Lung (tissue), 12 donors: Measurements from ENCODE around the gene TSPAN7. TPM values are rescaled to one million over a fixed set of nuclear protein-coding genes. Genes with fewer than 3 reads are reported as not detected.
A peak's percentile ranks its signal among the peaks of the same experiment; 100 is the strongest.

Source experiments
- ATAC-seq: fragments of 200-7000 bp; cut with Tn5 transposase; one replicate; pipeline ENCODE4 v1.9.1; 2020; ENCODE audit warnings: moderate number of reproducible peaks; ENCODE audit not compliant: insufficient read depth, low FRiP score
- DNase-seq, 3 donors: peaks; one replicate each; pipeline ENCODE4 v3.0.0-alpha.2; 2013 to 2017
- H3K27ac ChIP-seq, 2 donors: one replicate each; pipeline ENCODE4 v1.5.1; 2013; ENCODE audit warnings: mild to moderate bottlenecking in 2 of 2, moderate library complexity in 2 of 2, control low read depth in 1 of 2, inconsistent platforms in 1 of 2, low read depth in 1 of 2, low read length in 1 of 2
- H3K27me3 ChIP-seq, 3 donors: one replicate each; pipeline ENCODE4 v1.5.1; 2013; ENCODE audit warnings: low read length in 2 of 3; ENCODE audit not compliant: control insufficient read depth in 3 of 3, insufficient read depth in 3 of 3
- H3K36me3 ChIP-seq, 4 donors: one replicate each; pipeline ENCODE4 v1.5.1; 2013; ENCODE audit warnings: low read length in 4 of 4, mild to moderate bottlenecking in 1 of 4, moderate library complexity in 1 of 4; ENCODE audit not compliant: control insufficient read depth in 4 of 4, insufficient read depth in 4 of 4
- H3K4me1 ChIP-seq, 5 donors: one replicate each; pipeline ENCODE4 v1.5.1; 2013; ENCODE audit warnings: low read length in 5 of 5, mild to moderate bottlenecking in 2 of 5, moderate library complexity in 1 of 5; ENCODE audit not compliant: control insufficient read depth in 5 of 5, insufficient read depth in 5 of 5
- H3K4me3 ChIP-seq: one replicate; pipeline ENCODE4 v1.5.1; 2013; ENCODE audit warnings: mild to moderate bottlenecking, control low read depth, moderate library complexity
- H3K9ac ChIP-seq, 2 donors: one replicate each; pipeline ENCODE4 v1.5.1; 2013; ENCODE audit warnings: low read length in 2 of 2, control low read depth in 1 of 2; ENCODE audit not compliant: insufficient read depth in 1 of 2
- H3K9me3 ChIP-seq, 4 donors: one replicate each; pipeline ENCODE4 v1.5.1; 2013; ENCODE audit warnings: low read length in 3 of 4, mild to moderate bottlenecking in 1 of 4, moderate library complexity in 1 of 4; ENCODE audit not compliant: control insufficient read depth in 4 of 4, insufficient read depth in 3 of 4
- CTCF ChIP-seq: IDR thresholded peaks from 2 replicates; pipeline ENCODE4 v1.5.1; 2012; ENCODE audit warnings: mild to moderate bottlenecking; ENCODE audit errors: control extremely low read depth, extremely low read depth
- WGBS, 2 donors: extraction: QIAGEN DNeasy Blood & Tissue Kit; methylation state at CpG; one replicate each; pipeline ENCODE4 v1.1.7; 2013; 5-methylcytosine and 5-hydroxymethylcytosine counted together
- polyA plus RNA-seq, 2 donors: library from polyadenylated mRNA; stranded (reverse); fragments of 200-250 nt; gene quantifications; one replicate each; pipeline ENCODE4 v1.2.1, GENCODE V29; 2013
- total RNA-seq, 2 donors: library from RNA; depleted of rRNA in 1 of 2; stranded (reverse); fragments of >200 nt in 1 of 2; gene quantifications; one replicate each; pipeline ENCODE4 v1.2.1, GENCODE V29; 2014 to 2021
- donor health status: control.
- donor health status: control.
- donor health status: Bipolar disorder and iron deficiency.
- donor health status: healthy.
- donor health status: DM: yes; HTN: yes; CAD: no.

TSPAN7 gene
- total and polyA plus RNA-seq, 4 donors, result 36.4 to 52.4 (median 40.8) TPM

- no peak overlapping the region for H3K4me3 ChIP-seq
- no peaks in the 10 kb centered on the region for H3K9me3 ChIP-seq
- DNase-seq (no peak), ATAC-seq (no peak)
- no peaks in the 10 kb centered on the region for H3K36me3 ChIP-seq
- no peak for TF ChIP-seq CTCF
- H3K27ac ChIP-seq, result no peak overlapping the region
- H3K4me1 ChIP-seq, result no peaks in the 10 kb centered on the region
- WGBS, 2 donors, result 66 to 89% methylated on average over 3 of the region's 3 CpGs
- peaks cover 0 to 20% (median 18%) of the 10 kb centered on the region in 3 donors for H3K27me3 ChIP-seq
- no peak overlapping the region for H3K9ac ChIP-seq
Observed at GRCh38 chrX:38699121-38699520, 137.8 kb downstream of the TSPAN7 start.

DNA sequence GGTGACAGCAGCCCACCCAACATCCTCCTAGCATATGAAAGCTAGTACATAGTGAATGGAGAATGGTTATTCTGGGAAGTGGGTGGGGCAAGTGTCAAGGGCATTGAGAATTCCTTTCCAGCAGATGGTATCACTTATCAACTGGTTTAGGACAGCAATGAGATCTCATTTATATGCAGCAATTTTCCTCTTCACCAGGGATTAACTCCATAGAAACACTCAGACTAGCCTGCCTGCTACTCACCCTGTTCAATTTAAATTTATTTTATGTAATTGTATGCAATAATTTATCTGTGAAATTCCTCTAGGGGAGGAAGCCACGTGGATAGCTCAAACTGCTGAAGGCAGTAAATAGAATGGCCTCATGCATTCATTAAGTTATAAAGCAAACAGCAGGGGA lies 138.4 kb downstream of the TSPAN7 start:
- WGBS, 2 donors, result 28 to 59% methylated on average over 1 of the region's 1 CpG
- Histone ChIP-seq H3K36me3 (no peaks in the 10 kb centered on the region), H3K9ac (no peak overlapping the region)

DNA sequence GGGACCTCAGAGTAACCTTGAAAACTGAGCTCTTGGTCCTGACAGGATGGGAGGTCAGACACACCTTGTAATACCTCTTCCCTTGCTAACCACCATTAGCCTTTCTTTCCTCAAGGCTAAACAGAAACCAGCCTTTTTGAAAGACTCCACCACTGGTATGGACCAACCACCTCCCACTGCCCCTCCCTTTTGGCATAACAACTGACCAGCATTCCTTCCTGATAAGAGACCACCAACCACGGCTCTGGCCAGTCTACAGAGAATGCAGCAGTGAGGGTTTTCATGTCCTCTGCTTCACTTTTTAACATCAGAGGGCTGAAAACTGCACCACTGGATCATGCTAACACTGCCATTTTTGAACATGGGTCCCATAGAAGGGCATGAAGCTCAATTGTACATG lies 139.7 kb downstream of the TSPAN7 start:
- H3K4me3 ChIP-seq, result no peak overlapping the region
- 49 to 75% methylated on average over 1 of the region's 1 CpG for WGBS, 2 donors
- no peaks in the 10 kb centered on the region for H3K9me3 ChIP-seq
- TF ChIP-seq CTCF, result no peak
- no peaks in the 10 kb centered on the region for H3K4me1 ChIP-seq
- H3K27ac ChIP-seq, result no peak overlapping the region
- no peak overlapping the region for H3K9ac ChIP-seq
- peak; percentile 30 to 45 (median 39) for DNase-seq
- peaks cover 0 to 27% (median 15%) of the 10 kb centered on the region in 3 donors for H3K27me3 ChIP-seq
- ATAC-seq, result no peak
- H3K36me3 ChIP-seq, result no peaks in the 10 kb centered on the region

More for the DNA sequence above, 138.4 kb downstream of the TSPAN7 start:
- no peaks in the 10 kb centered on the region for H3K4me1 ChIP-seq
- DNase-seq (peak in 1 of 3 donors; percentile 23), ATAC-seq (no peak)
- no peaks in the 10 kb centered on the region for H3K9me3 ChIP-seq
- no peak overlapping the region for H3K4me3 ChIP-seq
- TF ChIP-seq CTCF, result no peak
- no peak overlapping the region for H3K27ac ChIP-seq
- peaks cover 0 to 25% (median 18%) of the 10 kb centered on the region in 3 donors for H3K27me3 ChIP-seq

DNA sequence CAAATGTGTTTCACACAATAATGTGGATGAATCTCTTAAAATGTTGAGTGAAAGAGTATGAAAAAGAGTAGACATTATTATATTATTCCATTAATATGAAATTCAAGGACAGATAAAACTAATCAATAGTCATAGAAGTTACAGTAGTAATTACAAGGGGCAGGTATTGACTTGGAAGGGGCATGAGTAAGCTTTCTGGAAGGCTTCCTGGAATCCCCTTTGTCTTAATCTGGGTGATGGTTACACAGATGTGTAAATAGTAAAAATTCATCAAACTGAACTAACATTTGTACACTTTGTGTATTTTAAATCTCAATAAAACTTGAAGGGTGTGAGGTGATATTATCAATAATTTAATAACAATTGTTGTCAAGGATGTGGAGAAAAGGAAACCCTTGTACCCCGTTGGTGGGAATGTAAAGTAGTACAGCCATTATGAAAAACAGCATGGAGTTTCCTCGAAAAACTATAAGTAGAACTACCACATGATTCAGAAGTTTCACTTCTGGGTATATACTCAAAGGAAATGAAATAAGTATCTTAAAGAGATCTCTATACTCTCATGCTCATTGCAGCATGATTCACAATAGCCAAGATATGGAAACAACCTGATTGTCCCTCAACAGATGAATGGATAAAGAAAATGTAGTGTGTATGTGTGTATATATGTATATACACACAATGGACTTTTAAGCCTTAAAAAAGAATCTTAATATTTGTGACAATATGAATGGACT lies 143.0 kb downstream of the TSPAN7 start:
- no peaks in the 10 kb centered on the region for H3K36me3 ChIP-seq
- WGBS, 2 donors, result 57 to 81% methylated on average over 2 of the region's 2 CpGs
- H3K9ac ChIP-seq, result no peak overlapping the region
- no peak overlapping the region for H3K27ac ChIP-seq
- H3K4me3 ChIP-seq, result no peak overlapping the region
- ATAC-seq (no peak), DNase-seq (no peak)
- no peak for TF ChIP-seq CTCF
- H3K27me3 ChIP-seq, result peaks cover 0 to 23% (median 14%) of the 10 kb centered on the region in 3 donors
- no peaks in the 10 kb centered on the region for H3K9me3 ChIP-seq
- H3K4me1 ChIP-seq, result no peaks in the 10 kb centered on the region
